ENCODE results near the gene VWA1.

- TF ChIP-seq CTCF (IDR thresholded peaks at IDR 0.05) (no peak), EP300 (IDR thresholded peaks at IDR 0.05) (no peak), POLR2AphosphoS5 (IDR thresholded peaks at IDR 0.05) (no peak), POLR2A (IDR thresholded peaks at IDR 0.05) (no peak)
Measured at GRCh38 chr1:1434824-1435105, 725 bp upstream of the VWA1 start.
